ENCODE results near the gene ECT2L.

The ECT2L gene

GRCh38 chr6:138806889-138807288 lies 11.0 kb downstream of the ECT2L start:
- DNase-seq = no peak

- no peak for DNase-seq
Measured at GRCh38 chr6:138809677-138810076, 13.8 kb downstream of the ECT2L start.

GRCh38 chr6:138811866-138812265 lies 16.0 kb downstream of the ECT2L start:
- DNase-seq = no peak

GRCh38 chr6:138814179-138814834 lies 18.4 kb downstream of the ECT2L start:
- no peak for DNase-seq

GRCh38 chr6:138815221-138815620 lies 19.3 kb downstream of the ECT2L start:
- DNase-seq = no peak

GRCh38 chr6:138815797-138816528 lies 20.1 kb downstream of the ECT2L start:
- DNase-seq = no peak

- DNase-seq = no peak
Measured at GRCh38 chr6:138817799-138818198, 21.9 kb downstream of the ECT2L start.

- no peak for DNase-seq
Measured at GRCh38 chr6:138818496-138819194, 22.8 kb downstream of the ECT2L start.

DNA sequence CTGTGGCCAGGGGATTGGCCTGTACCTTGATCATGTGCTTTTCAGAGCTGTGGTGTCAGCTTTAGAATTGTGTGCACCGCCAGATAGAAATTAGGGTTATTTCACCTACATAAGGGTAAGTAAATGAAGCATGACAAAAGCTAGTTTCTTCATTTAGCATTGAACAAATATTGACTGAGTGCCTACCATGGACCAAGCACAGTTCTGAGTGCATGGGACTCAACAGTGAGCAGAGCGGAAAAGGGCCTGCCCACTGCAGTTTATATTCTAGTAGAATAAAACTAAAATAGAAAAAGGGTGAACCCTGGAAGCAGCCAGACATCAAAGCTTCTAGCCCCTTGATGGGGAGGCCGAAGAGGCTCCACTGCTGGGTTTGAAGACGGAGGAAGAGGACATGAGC lies 25.6 kb downstream of the ECT2L start:
- DNase-seq = no peak

DNA sequence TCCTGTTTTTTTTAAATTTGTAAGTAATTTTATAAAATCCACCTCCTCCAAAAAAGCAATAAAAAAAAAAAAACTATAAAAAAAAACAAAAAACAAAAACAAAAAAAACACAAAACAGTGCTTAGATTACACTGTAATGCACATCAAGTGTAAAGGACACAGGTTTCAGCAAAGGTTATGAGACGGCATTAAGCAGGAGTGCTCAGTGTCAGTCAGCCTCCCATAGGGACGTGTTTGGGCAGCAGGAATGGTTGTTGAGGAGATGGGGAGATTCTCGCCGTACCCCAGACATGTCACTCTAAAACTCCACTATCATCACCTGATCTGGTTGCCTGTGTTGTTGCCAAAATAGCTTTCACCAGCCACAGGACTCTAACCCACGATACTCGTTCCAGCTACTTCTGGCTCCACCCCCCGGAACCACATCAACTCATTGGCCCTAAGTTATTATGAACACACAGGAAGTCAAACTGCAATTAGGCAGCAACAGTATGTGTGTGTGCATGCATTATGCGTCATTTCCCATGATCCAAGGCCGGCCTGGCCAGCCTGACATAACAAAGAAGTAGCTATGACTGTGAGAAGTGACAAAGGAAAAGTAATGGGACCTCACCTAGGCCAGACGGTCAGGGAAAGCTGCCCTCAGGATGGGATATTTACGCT lies 28.7 kb downstream of the ECT2L start:
- no peak for DNase-seq

DNA sequence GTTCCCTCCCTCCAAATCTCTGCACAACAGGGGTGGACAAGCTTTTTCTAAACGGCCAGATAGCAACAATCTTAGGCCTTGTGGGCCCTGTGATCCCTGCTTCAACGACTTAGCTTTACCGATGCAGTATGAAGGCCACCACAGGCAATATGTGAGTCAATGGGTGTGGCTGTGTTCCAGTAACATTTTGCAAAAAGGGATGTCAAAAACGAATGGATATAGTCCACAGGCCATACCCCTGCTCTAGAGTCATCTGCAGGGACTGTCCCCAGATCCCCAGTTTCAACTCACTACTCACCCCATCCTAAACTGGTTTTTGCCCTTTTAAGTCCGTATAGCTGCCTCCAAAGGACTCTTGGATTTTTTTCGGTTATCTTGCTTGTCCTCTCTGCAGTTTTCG lies 34.4 kb downstream of the ECT2L start:
- DNase-seq = no peak

- no peak for DNase-seq
Measured at GRCh38 chr6:138832182-138832581, 36.3 kb downstream of the ECT2L start.

DNA sequence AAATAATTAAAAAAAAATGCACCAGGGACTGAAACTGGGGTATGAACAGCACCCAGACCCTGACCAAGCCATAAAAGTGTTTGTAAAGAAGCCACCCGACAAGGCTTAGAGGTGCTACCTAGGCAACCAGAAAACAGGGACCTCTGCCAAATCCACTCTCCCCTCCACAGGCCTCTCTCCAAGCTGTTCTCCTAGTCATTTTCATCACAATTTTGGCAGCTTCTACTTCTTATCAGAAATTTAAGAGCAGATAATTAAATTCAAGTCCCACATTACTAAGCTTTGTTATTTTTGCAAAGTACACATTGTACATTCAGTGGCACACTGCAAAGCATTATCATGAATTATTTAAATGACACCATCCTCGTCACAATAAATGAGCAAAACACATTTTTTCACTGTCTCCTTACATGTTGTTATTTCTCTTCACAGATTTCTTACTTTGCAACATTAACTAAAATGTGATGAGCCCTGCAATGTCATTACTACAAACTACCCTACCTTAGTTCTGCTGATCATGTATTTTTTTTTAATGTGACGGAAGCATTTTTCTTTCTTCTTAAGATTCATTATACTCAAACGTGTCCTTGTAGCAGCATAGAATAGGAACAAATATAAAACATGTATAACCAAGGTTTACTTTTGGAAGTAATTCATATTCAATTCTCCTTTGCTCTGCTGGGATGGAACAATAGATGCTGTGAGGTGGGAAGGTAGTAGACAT lies 38.1 kb downstream of the ECT2L start:
- no peak for DNase-seq

- DNase-seq = no peak
Measured at GRCh38 chr6:138837246-138837645, 41.4 kb downstream of the ECT2L start.

GRCh38 chr6:138844192-138844591 lies 48.3 kb downstream of the ECT2L start:
- no peak for DNase-seq

DNA sequence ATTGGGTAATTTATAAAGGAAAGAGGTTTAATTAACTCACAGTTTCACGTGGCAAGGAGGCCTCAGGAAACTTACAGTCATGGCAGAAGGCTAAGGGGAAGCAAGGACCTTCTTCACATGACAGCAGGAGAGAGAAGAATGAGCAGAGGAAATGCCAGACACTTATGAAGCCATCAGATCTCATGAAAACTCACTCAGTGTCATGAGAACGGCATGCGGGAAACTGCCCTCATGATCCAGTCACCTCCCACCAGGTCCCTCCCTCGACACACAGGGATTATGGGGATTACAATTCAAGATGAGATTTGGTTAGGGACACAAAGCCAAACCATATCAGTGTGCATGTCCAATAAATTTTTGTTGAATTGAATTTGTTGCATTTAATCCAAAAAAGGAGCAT lies 52.0 kb downstream of the ECT2L start:
- no peak for DNase-seq

- DNase-seq = no peak
Measured at GRCh38 chr6:138848461-138848860, 52.6 kb downstream of the ECT2L start.

- no peak for DNase-seq
Measured at GRCh38 chr6:138849791-138850190, 53.9 kb downstream of the ECT2L start.

- DNase-seq = no peak
Measured at GRCh38 chr6:138856654-138857053, 60.8 kb downstream of the ECT2L start.

DNA sequence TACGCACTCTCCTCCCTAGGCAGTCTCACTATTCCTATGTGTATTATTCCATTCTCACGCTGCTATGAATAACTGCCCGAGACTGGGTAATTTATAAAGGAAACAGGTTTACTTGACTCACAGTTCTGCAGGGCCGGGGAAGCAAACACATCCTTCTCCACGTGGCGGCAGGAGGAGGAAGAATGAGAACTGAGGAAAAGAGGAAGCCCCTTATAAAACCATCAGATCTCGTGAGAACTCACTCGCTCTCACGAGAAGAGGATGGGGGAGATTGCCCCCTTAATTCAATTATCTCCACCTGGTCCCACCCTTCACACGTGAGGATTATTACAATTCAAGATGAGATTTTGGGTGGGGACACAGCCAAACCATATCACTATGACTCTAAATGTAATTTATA lies 61.9 kb downstream of the ECT2L start:
- no peak for DNase-seq

DNA sequence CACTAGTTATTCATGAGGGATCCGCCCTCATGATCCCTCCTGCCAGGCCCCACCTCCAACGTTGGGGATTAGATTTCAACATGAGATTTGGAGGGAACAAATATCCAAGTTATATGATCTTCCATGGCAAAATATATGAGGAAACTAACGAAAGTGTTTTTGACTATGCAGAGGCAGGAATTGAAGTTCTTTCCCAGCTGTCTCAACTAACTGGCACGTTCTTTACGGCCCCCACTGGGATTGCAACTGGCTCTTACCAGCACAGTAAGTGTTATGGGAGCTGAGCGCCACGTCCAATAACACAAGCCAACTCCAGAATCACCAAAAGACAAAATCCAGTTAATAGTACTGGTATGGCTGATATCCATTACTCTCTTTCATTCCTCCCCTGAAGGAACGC lies 66.6 kb downstream of the ECT2L start:
- DNase-seq = no peak

- DNase-seq = no peak
Measured at GRCh38 chr6:138863321-138863720, 67.4 kb downstream of the ECT2L start.

- no peak for DNase-seq
Measured at GRCh38 chr6:138864343-138864890, 68.5 kb downstream of the ECT2L start.

All from activated naive CD4-positive, alpha-beta T cell treated with Interleukin-2 at 50 U/mL for 16 hours (primary cell).